A673 (cell line): ENCODE results near the gene SPOCD1.

ENCODE experiments used
- CTCF ChIP-seq: fragments of 300-800, 200-600 bp; sonication (generic); conservative IDR thresholded peaks from 2 replicates; pipeline ENCODE4 v1.5.1; 2017; ENCODE audit warnings: low read depth, mild to moderate bottlenecking, antibody characterized with exemption, low read length, moderate library complexity, mixed read lengths
- EZH2 ChIP-seq: fragments of 200-600 bp; sonication (generic); IDR thresholded peaks from 2 replicates; pipeline ENCODE4 v1.6.1; 2017; ENCODE audit warnings: borderline replicate concordance, low read depth, mild to moderate bottlenecking, mixed read lengths, antibody characterized with exemption, low read length; ENCODE audit not compliant: poor library complexity, severe bottlenecking

DNA sequence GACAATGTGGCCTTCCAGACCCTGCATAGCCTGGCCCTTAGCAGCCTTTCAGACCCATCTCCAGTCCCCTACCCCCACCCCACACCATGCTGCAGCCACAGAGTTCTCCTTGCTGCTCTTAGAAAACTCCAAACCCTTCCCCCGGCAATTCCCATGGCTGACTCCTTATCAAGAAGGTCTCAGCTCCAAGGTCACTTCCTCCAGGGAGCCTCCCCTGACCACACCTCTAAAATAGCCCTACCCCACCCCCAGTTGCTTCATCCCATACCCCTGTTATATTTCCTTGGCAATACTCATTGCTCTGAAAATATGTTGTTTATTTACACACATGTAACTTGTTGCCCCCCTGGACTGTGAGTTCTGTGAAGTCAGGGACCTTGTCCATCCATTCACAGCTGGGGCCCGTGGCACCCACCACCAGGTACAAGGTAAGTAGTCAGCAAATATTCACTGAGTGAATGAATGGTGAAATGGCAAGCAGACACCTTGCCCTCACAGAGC is 47.4 kb downstream of the SPOCD1 start:
- TF ChIP-seq CTCF: no peak
- no peak for TF ChIP-seq EZH2
